T47D (cell line): ENCODE results near the gene CETN1.

Experiments
- DNase-seq, 2 experiments: peaks; one replicate each; pipeline versions ENCODE4 v3.0.0 to v3.0.0-alpha.2; 2011 to 2012; ENCODE audit warnings: low read depth in 1 of 2, low spot score in 1 of 2
- JUND ChIP-seq: IDR thresholded peaks from 2 replicates; pipeline ENCODE4 v1.6.1; 2012; ENCODE audit warnings: low read depth
- in situ Hi-C: cut with HindIII; loops from 2 replicates; pipeline ENCODE4 v1.10.0; 2016; ENCODE audit warnings: low sequenced_read_pairs, low pct_unique_long_range_greater_than_20kb

CETN1 gene

GRCh38 chr18:595571-595970 is 15.4 kb downstream of the CETN1 start:
- no peak for DNase-seq
- in situ Hi-C loops = no loop called here
- TF ChIP-seq JUND = no peak

- in situ Hi-C loops = no loop called here
- TF ChIP-seq JUND = no peak
- peak; percentile 11 to 72 for DNase-seq
Observed at GRCh38 chr18:596288-596881, 16.2 kb downstream of the CETN1 start.

- no peak for DNase-seq
- TF ChIP-seq JUND = no peak
- in situ Hi-C loops = no loop called here
Observed at GRCh38 chr18:598124-598589, 18.0 kb downstream of the CETN1 start.

GRCh38 chr18:600107-600506 is 19.9 kb downstream of the CETN1 start:
- no peak for TF ChIP-seq JUND
- in situ Hi-C loops = no loop called here
- DNase-seq = no peak

GRCh38 chr18:604771-605170 is 24.6 kb downstream of the CETN1 start:
- TF ChIP-seq JUND = no peak
- in situ Hi-C loops = no loop called here
- no peak for DNase-seq

GRCh38 chr18:607930-608329 is 27.8 kb downstream of the CETN1 start:
- no peak for DNase-seq
- no peak for TF ChIP-seq JUND
- in situ Hi-C loops = no loop called here

GRCh38 chr18:610214-610928 is 30.2 kb downstream of the CETN1 start:
- in situ Hi-C loops = no loop called here
- no peak for TF ChIP-seq JUND

GRCh38 chr18:612156-612555 is 32.0 kb downstream of the CETN1 start:
- in situ Hi-C loops = no loop called here

More at GRCh38 chr18:610214-610928, 30.2 kb downstream of the CETN1 start:
- no peak for DNase-seq

GRCh38 chr18:614193-614592 is 34.0 kb downstream of the CETN1 start:
- TF ChIP-seq JUND = no peak
- DNase-seq = no peak
- in situ Hi-C loops = no loop called here

More at GRCh38 chr18:612156-612555, 32.0 kb downstream of the CETN1 start:
- no peak for TF ChIP-seq JUND
- no peak for DNase-seq

GRCh38 chr18:615092-615521 is 34.9 kb downstream of the CETN1 start:
- in situ Hi-C loops = no loop called here
- no peak for DNase-seq
- TF ChIP-seq JUND = no peak

GRCh38 chr18:615773-616172 is 35.6 kb downstream of the CETN1 start:
- TF ChIP-seq JUND = no peak
- in situ Hi-C loops = no loop called here
- peak in 1 of 2 experiments; percentile 6 for DNase-seq

- peak in 1 of 2 experiments; percentile 49 for DNase-seq
- TF ChIP-seq JUND = no peak
- in situ Hi-C loops = no loop called here
Observed at GRCh38 chr18:616380-616995, 36.3 kb downstream of the CETN1 start.

GRCh38 chr18:617970-618504 is 37.9 kb downstream of the CETN1 start:
- no peak for TF ChIP-seq JUND
- no peak for DNase-seq
- in situ Hi-C loops = no loop called here
